Suprapubic skin (tissue), 3 donors: Measurements from ENCODE around the gene ASPM.

ENCODE experiments used
- EP300 ChIP-seq: sonication (generic); formaldehyde crosslinking; IDR thresholded peaks from one replicate; pipeline ENCODE4 v1.6.1; 2017; ENCODE audit warnings: antibody characterized with exemption
- POLR2A ChIP-seq, 2 donors: fragments of 450-650 bp; IDR thresholded peaks; one replicate each; pipeline ENCODE4 v1.6.1; 2017; ENCODE audit warnings: antibody characterized with exemption in 2 of 2, mild to moderate bottlenecking in 2 of 2, moderate library complexity in 2 of 2
- TF ChIP-seq, protein P1 (sequence below), 2 donors: fragments of 200-600 bp in 1 of 2; fragments of 450-650 bp in 1 of 2; sonication (generic) in 1 of 2; IDR thresholded peaks; one replicate each; pipeline ENCODE4 v1.5.1; 2016 to 2019; ENCODE audit warnings: antibody characterized with exemption in 2 of 2, mild to moderate bottlenecking in 1 of 2, moderate library complexity in 1 of 2

DNA sequence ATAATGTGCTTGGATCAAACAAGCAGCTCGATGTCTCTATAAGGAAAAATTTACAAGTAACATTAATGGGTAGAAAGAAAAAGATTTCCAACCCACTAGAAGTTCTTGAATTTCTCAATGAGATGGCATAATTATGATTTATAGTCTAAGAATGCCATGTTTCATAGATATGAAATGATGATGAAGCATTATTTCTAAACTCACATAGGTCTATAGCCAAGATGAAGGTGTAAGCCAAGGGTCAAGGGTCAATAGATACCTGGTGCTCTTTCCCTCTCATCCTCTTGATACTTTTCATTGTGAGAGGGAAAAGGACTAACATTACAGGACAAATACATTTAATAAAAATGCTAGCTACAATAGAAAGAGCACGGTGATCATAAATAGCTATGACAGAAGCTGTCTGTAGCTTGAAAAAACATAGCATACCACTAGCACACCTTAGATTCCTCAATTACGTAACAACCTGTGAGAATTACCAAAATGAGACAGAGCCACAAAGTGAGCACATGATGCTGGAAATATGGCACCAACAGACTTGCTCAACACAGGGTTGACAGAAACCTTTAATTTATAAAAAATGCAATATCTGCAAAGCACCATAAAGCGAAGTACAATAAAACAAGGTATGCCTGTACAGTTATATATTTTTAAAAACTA, 53.1 kb downstream of the ASPM start:
- TF ChIP-seq, protein P1, sequence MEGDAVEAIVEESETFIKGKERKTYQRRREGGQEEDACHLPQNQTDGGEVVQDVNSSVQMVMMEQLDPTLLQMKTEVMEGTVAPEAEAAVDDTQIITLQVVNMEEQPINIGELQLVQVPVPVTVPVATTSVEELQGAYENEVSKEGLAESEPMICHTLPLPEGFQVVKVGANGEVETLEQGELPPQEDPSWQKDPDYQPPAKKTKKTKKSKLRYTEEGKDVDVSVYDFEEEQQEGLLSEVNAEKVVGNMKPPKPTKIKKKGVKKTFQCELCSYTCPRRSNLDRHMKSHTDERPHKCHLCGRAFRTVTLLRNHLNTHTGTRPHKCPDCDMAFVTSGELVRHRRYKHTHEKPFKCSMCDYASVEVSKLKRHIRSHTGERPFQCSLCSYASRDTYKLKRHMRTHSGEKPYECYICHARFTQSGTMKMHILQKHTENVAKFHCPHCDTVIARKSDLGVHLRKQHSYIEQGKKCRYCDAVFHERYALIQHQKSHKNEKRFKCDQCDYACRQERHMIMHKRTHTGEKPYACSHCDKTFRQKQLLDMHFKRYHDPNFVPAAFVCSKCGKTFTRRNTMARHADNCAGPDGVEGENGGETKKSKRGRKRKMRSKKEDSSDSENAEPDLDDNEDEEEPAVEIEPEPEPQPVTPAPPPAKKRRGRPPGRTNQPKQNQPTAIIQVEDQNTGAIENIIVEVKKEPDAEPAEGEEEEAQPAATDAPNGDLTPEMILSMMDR (IDR thresholded peaks at IDR 0.05): no peak
- no peak for TF ChIP-seq EP300
- no peak for TF ChIP-seq POLR2A (IDR thresholded peaks at IDR 0.05)
